ENCODE results near the gene RSPH1.

DNA sequence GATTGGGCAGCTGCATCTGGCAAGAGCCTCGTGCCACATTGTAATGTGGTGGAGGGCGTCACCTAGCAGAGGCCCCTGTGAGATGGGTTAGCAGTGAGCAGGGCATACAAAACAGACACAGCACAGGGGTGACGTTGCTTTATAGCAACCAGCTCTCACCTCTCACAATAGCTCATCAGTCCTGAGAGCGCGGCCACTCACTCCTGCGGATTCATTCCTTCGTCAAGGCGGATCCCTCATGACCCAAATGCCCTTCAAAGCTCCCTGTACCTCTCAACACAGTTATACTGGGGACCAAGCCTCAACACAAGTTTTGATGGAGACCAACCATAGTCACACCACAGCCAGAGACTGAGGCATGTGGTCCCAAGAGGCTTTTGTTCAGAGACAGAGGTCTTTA, 40.6 kb upstream of the RSPH1 start:
- no peak for TF ChIP-seq POLR2A (IDR thresholded peaks at IDR 0.05; ENCODE audit: low read length)
- TF ChIP-seq, protein P1, sequence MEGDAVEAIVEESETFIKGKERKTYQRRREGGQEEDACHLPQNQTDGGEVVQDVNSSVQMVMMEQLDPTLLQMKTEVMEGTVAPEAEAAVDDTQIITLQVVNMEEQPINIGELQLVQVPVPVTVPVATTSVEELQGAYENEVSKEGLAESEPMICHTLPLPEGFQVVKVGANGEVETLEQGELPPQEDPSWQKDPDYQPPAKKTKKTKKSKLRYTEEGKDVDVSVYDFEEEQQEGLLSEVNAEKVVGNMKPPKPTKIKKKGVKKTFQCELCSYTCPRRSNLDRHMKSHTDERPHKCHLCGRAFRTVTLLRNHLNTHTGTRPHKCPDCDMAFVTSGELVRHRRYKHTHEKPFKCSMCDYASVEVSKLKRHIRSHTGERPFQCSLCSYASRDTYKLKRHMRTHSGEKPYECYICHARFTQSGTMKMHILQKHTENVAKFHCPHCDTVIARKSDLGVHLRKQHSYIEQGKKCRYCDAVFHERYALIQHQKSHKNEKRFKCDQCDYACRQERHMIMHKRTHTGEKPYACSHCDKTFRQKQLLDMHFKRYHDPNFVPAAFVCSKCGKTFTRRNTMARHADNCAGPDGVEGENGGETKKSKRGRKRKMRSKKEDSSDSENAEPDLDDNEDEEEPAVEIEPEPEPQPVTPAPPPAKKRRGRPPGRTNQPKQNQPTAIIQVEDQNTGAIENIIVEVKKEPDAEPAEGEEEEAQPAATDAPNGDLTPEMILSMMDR (IDR thresholded peaks at IDR 0.05) = no peak
- TF ChIP-seq, protein P2, sequence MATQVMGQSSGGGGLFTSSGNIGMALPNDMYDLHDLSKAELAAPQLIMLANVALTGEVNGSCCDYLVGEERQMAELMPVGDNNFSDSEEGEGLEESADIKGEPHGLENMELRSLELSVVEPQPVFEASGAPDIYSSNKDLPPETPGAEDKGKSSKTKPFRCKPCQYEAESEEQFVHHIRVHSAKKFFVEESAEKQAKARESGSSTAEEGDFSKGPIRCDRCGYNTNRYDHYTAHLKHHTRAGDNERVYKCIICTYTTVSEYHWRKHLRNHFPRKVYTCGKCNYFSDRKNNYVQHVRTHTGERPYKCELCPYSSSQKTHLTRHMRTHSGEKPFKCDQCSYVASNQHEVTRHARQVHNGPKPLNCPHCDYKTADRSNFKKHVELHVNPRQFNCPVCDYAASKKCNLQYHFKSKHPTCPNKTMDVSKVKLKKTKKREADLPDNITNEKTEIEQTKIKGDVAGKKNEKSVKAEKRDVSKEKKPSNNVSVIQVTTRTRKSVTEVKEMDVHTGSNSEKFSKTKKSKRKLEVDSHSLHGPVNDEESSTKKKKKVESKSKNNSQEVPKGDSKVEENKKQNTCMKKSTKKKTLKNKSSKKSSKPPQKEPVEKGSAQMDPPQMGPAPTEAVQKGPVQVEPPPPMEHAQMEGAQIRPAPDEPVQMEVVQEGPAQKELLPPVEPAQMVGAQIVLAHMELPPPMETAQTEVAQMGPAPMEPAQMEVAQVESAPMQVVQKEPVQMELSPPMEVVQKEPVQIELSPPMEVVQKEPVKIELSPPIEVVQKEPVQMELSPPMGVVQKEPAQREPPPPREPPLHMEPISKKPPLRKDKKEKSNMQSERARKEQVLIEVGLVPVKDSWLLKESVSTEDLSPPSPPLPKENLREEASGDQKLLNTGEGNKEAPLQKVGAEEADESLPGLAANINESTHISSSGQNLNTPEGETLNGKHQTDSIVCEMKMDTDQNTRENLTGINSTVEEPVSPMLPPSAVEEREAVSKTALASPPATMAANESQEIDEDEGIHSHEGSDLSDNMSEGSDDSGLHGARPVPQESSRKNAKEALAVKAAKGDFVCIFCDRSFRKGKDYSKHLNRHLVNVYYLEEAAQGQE (IDR thresholded peaks at IDR 0.05) = no peak
- TF ChIP-seq, protein P3, sequence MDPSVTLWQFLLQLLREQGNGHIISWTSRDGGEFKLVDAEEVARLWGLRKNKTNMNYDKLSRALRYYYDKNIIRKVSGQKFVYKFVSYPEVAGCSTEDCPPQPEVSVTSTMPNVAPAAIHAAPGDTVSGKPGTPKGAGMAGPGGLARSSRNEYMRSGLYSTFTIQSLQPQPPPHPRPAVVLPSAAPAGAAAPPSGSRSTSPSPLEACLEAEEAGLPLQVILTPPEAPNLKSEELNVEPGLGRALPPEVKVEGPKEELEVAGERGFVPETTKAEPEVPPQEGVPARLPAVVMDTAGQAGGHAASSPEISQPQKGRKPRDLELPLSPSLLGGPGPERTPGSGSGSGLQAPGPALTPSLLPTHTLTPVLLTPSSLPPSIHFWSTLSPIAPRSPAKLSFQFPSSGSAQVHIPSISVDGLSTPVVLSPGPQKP (IDR thresholded peaks at IDR 0.05; ENCODE audit: low read depth, low read length) = no peak
- no peak for TF ChIP-seq ESRRA (IDR thresholded peaks at IDR 0.05; ENCODE audit: borderline replicate concordance, low read length)
- TF ChIP-seq RNF2 (IDR thresholded peaks at IDR 0.05; ENCODE audit: borderline replicate concordance, low read depth) = no peak
- no peak for TF ChIP-seq SMC3 (IDR thresholded peaks at IDR 0.05)
- TF ChIP-seq RARB (CRISPR knock-in tag; IDR thresholded peaks at IDR 0.05) = no peak
